PC-3 (cell line): Measurements from ENCODE around the gene SERGEF. TPM values are rescaled to one million over a fixed set of nuclear protein-coding genes. Genes with fewer than 3 reads are reported as not detected.
"Not testable (repeated sequence)": the region's sequence is repeated elsewhere in the genome, so short reads cannot be mapped to it uniquely, and the experiment has no call there.

Experiments used
- ATAC-seq: fragments of 200-7000 bp; cut with Tn5 transposase; 2 replicates; pipeline ENCODE4 v1.9.1; 2020; ENCODE audit warnings: mild to moderate bottlenecking, moderate library complexity
- BruUV-seq: library from RNA; stranded (reverse); fragments of 400-500 nt; replicated peaks from 2 replicates; lab custom pipeline; 2021; lab: Mats Ljungman, UMichigan
- CTCF ChIA-PET: fragments of 300-600 bp; sonication (Branson Sonifier 250); formaldehyde crosslinking; loops from one replicate; lab custom pipeline; 2022; ENCODE audit warnings: antibody characterized with exemption; lab: Charles Lee
- POLR2A ChIA-PET: fragments of 300-600 bp; sonication (Branson Sonifier 250); formaldehyde crosslinking; loops from one replicate; lab custom pipeline; 2022; ENCODE audit warnings: antibody characterized with exemption; ENCODE audit not compliant: unreplicated experiment; lab: Charles Lee
- DNase-seq: peaks from one replicate; pipeline ENCODE4 v3.0.0-alpha.2; 2015
- H2AFZ ChIP-seq: fragments of 300-600 bp; sonication (generic); 2 replicates; pipeline ENCODE4 v1.6.0; 2016; ENCODE audit warnings: antibody characterized with exemption, low read length
- H3F3A ChIP-seq: fragments of 300-600 bp; sonication (generic); one replicate; pipeline ENCODE4 v1.6.0; 2017; ENCODE audit warnings: antibody characterized with exemption, low read length, control low read depth, mild to moderate bottlenecking; ENCODE audit not compliant: unreplicated experiment
- H3K27ac ChIP-seq: fragments of 300-600 bp; sonication (generic); 2 replicates; pipeline ENCODE4 v1.5.1; 2016; ENCODE audit warnings: mild to moderate bottlenecking, low read length
- H3K27me3 ChIP-seq: fragments of 300-600 bp; sonication (generic); 2 replicates; pipeline ENCODE4 v1.6.1; 2016; ENCODE audit warnings: low read length, mixed read lengths
- H3K36me3 ChIP-seq: fragments of 300-600 bp; sonication (generic); 2 replicates; pipeline ENCODE4 v1.6.1; 2016; ENCODE audit warnings: low read depth, mixed run types, low read length, mixed read lengths
- H3K4me1 ChIP-seq: fragments of 300-600 bp; sonication (generic); 2 replicates; pipeline ENCODE4 v1.5.1; 2016; ENCODE audit warnings: low read length; ENCODE audit not compliant: insufficient read depth
- H3K4me2 ChIP-seq: fragments of 300-600 bp; sonication (generic); 2 replicates; pipeline ENCODE4 v1.6.0; 2016; ENCODE audit warnings: low read length
- H3K4me3 ChIP-seq: fragments of 300-600 bp; sonication (generic); 2 replicates; pipeline ENCODE4 v1.5.1; 2016; ENCODE audit warnings: mild to moderate bottlenecking, low read length, mixed read lengths
- H3K79me2 ChIP-seq: fragments of 300-600 bp; sonication (generic); 2 replicates; pipeline ENCODE4 v1.6.1; 2017; ENCODE audit warnings: low read length, mixed read lengths
- H3K9ac ChIP-seq: fragments of 300-600 bp; sonication (generic); 2 replicates; pipeline ENCODE4 v1.6.0; 2016; ENCODE audit warnings: mild to moderate bottlenecking, low read length
- H3K9me2 ChIP-seq: fragments of 300-600 bp; sonication (generic); replicated peaks from 2 replicates; pipeline ENCODE4 v1.6.1; 2016; ENCODE audit warnings: mixed run types, low read length, mixed read lengths
- H3K9me3 ChIP-seq: fragments of 300-600 bp; sonication (generic); 2 replicates; pipeline ENCODE4 v1.6.1; 2016; ENCODE audit warnings: low read length, mixed read lengths
- H4K20me1 ChIP-seq: fragments of 300-600 bp; sonication (generic); 2 replicates; pipeline ENCODE4 v1.6.1; 2016; ENCODE audit warnings: low read length, mixed read lengths
- CTCF ChIP-seq: fragments of 300-600 bp; sonication (generic); conservative IDR thresholded peaks from 2 replicates; pipeline ENCODE4 v1.5.1; 2017; ENCODE audit warnings: antibody characterized with exemption, low read depth, mild to moderate bottlenecking, low read length
- EZH2 ChIP-seq: fragments of 300-600 bp; sonication (generic); IDR thresholded peaks from one replicate; pipeline ENCODE4 v1.6.1; 2017; ENCODE audit warnings: antibody characterized with exemption, mild to moderate bottlenecking, low read length; ENCODE audit not compliant: unreplicated experiment
- EZH2phosphoT487 ChIP-seq: fragments of 300-600 bp; sonication (generic); IDR thresholded peaks from 2 replicates; pipeline ENCODE4 v1.6.1; 2018; ENCODE audit warnings: mild to moderate bottlenecking, antibody characterized with exemption, low read length, borderline replicate concordance
- intact Hi-C: fragments of 100-400 bp; cut with micrococcal nuclease; formaldehyde crosslinking; loops from 2 replicates; pipeline ENCODE4 v1.9.0; 2023
- total RNA-seq: library from RNA; depleted of rRNA; stranded (reverse); fragments of >200 nt; gene quantifications from 2 replicates; pipeline ENCODE4 v1.2.3, GENCODE V29; 2014

SERGEF gene
- total RNA-seq, 1 experiment from 2014 or later = 13.7 TPM

DNA sequence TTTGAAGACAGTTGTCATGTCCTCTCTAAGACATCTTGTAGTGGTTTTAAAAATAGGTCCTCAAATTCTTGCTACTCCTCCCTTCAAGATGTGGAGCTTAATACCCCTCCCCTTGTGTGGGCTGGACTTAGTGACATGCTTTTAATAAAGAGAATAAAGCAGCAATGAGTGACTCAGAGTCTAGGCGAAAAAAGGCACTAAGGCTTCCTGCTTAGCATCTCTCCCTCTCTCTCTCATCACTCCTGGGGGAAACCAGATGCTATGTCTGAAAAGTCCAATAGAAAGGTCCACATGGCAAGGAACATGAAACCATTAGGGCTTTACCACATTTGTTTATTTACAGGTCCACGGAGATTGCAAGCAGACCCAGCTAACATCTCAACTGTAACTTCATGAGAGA lies 11.7 kb downstream of the SERGEF start:
- ChIA-PET CTCF (no interaction called here), POLR2A (no interaction called here)

GRCh38 chr11:18000760-18001159 lies 12.1 kb downstream of the SERGEF start:
- H3K9ac ChIP-seq = no peak overlapping the region
- peaks cover 3% of the 10 kb centered on the region; the same call in 1 of the 2 replicates for H3K36me3 ChIP-seq
- intact Hi-C loops = no loop called here
- TF ChIP-seq CTCF = no peak
- no peak for TF ChIP-seq EZH2
- no peak for TF ChIP-seq EZH2phosphoT487
- H3F3A ChIP-seq = no peaks in the 10 kb centered on the region
- H3K79me2 ChIP-seq = no peaks in the 10 kb centered on the region
- no peaks in the 10 kb centered on the region for H3K9me3 ChIP-seq
- no TSS peak for BruUV-seq
- H4K20me1 ChIP-seq = no peaks in the 10 kb centered on the region
- H2AFZ ChIP-seq = no peak overlapping the region
- ChIA-PET CTCF (no interaction called here), POLR2A (no interaction called here)
- H3K4me2 ChIP-seq = no peak overlapping the region
- no peaks in the 10 kb centered on the region for H3K27me3 ChIP-seq
- no peaks in the 10 kb centered on the region for H3K4me1 ChIP-seq
- no peak overlapping the region for H3K4me3 ChIP-seq
- ATAC-seq = no peak
- no peaks in the 10 kb centered on the region for H3K9me2 ChIP-seq
- H3K27ac ChIP-seq = no peak overlapping the region
- no peak for DNase-seq

More for the DNA sequence above, 11.7 kb downstream of the SERGEF start:
- H3K79me2 ChIP-seq = no peaks in the 10 kb centered on the region
- no TSS peak for BruUV-seq
- no peak overlapping the region for H3K4me3 ChIP-seq
- intact Hi-C loops = no loop called here
- peaks cover 3% of the 10 kb centered on the region; the same call in 1 of the 2 replicates for H3K36me3 ChIP-seq
- H3K4me1 ChIP-seq = no peaks in the 10 kb centered on the region
- H3K4me2 ChIP-seq = no peak overlapping the region
- H2AFZ ChIP-seq = no peak overlapping the region
- H3K27ac ChIP-seq = no peak overlapping the region
- H3F3A ChIP-seq = no peaks in the 10 kb centered on the region
- no peak overlapping the region for H3K9ac ChIP-seq
- no peaks in the 10 kb centered on the region for H3K9me2 ChIP-seq
- no peaks in the 10 kb centered on the region for H3K9me3 ChIP-seq
- TF ChIP-seq EZH2 (no peak), CTCF (no peak), EZH2phosphoT487 (no peak)
- ATAC-seq (no peak), DNase-seq (no peak)
- no peaks in the 10 kb centered on the region for H4K20me1 ChIP-seq
- no peaks in the 10 kb centered on the region for H3K27me3 ChIP-seq

- H3K27ac ChIP-seq, H4K20me1 ChIP-seq, H3K9me3 ChIP-seq, BruUV-seq, POLR2A ChIA-PET, H3K9ac ChIP-seq, H3K4me2 ChIP-seq, H3K4me3 ChIP-seq, intact Hi-C loops, DNase-seq, ATAC-seq, H3K4me1 ChIP-seq, CTCF ChIA-PET, H3K36me3 ChIP-seq, H3K79me2 ChIP-seq, H3F3A ChIP-seq, H3K27me3 ChIP-seq, H3K9me2 ChIP-seq, H2AFZ ChIP-seq: not testable (repeated sequence)
Observed at GRCh38 chr11:18000128-18000527, 12.7 kb downstream of the SERGEF start.
